ENCODE data around the gene CDH22.

GRCh38 chr20:46355778-46356177, 47.5 kb upstream of the CDH22 start:
- TF ChIP-seq CTCF (IDR thresholded peaks at IDR 0.05 in 4 of 5, conservative IDR thresholded peaks at IDR 0.05 in 1 of 5) (no peak), POLR2A (IDR thresholded peaks at IDR 0.05) (no peak)
